HEK293 (cell line): ENCODE measurements around the gene ABHD8.

Source experiments
- CTCF ChIA-PET: fragments of 350-600 bp; formaldehyde crosslinking; extraction: SDS; loops from one replicate; lab custom pipeline; 2021; ENCODE audit warnings: antibody characterized with exemption; lab: Yijun Ruan, JAX
- POLR2A ChIA-PET: fragments of 300-600 bp; formaldehyde crosslinking; extraction: SDS; loops from one replicate; lab custom pipeline; 2020; ENCODE audit warnings: antibody characterized with exemption, inconsistent platforms; lab: Yijun Ruan, JAX
- H3K27ac ChIP-seq: fragments of 200-500 bp; sonication (Bioruptor generic); 2 replicates; pipeline ENCODE4 v1.5.1; 2014; ENCODE audit warnings: low read depth, low read length, control low read depth, inconsistent platforms; ENCODE audit errors: extremely low read depth
- H3K36me3 ChIP-seq, 2 experiments: fragments of 200-500 bp in 1 of 2; sonication (Bioruptor generic) in 1 of 2; 1 replicate in 1 of 2; 2 replicates in 1 of 2; pipeline ENCODE4 v1.5.1; 2014 to 2017; ENCODE audit warnings: inconsistent platforms in 2 of 2, low read length in 2 of 2; ENCODE audit not compliant: control insufficient read depth in 2 of 2, insufficient read depth in 1 of 2
- H3K4me1 ChIP-seq: fragments of 200-500 bp; sonication (Bioruptor generic); 2 replicates; pipeline ENCODE4 v1.5.1; 2014; ENCODE audit warnings: mild to moderate bottlenecking, low read length, inconsistent platforms; ENCODE audit not compliant: control insufficient read depth, insufficient read depth
- H3K4me3 ChIP-seq: 2 replicates; pipeline ENCODE4 v1.5.1; 2011; ENCODE audit warnings: low read depth, mild to moderate bottlenecking, control low read depth, low read length, moderate library complexity
- H3K9me3 ChIP-seq: fragments of 200-500 bp; sonication (Bioruptor generic); 2 replicates; pipeline ENCODE4 v1.5.1; 2014; ENCODE audit warnings: low read depth, low read length, inconsistent platforms; ENCODE audit not compliant: control insufficient read depth, insufficient read depth
- CTCF ChIP-seq: fragments of 450-650 bp; formaldehyde crosslinking; IDR thresholded peaks from 2 replicates; pipeline ENCODE4 v1.5.1; 2016; ENCODE audit warnings: missing biosample characterization, missing genetic modification characterization
- KLF16 ChIP-seq: fragments of 450-650 bp; formaldehyde crosslinking; IDR thresholded peaks from 2 replicates; pipeline ENCODE4 v1.5.1; 2017; ENCODE audit warnings: missing biosample characterization, missing genetic modification characterization
- PRDM6 ChIP-seq: fragments of 450-650 bp; formaldehyde crosslinking; IDR thresholded peaks from 2 replicates; pipeline ENCODE4 v1.5.1; 2017; ENCODE audit warnings: missing biosample characterization, missing genetic modification characterization
- ZBTB21 ChIP-seq: fragments of 450-650 bp; formaldehyde crosslinking; IDR thresholded peaks from 2 replicates; pipeline ENCODE4 v1.5.1; 2017; ENCODE audit warnings: missing biosample characterization, missing genetic modification characterization
- ZBTB49 ChIP-seq: fragments of 450-650 bp; formaldehyde crosslinking; IDR thresholded peaks from 2 replicates; pipeline ENCODE4 v1.5.1; 2016; ENCODE audit warnings: missing biosample characterization, missing genetic modification characterization, low read depth
- ZNF132 ChIP-seq: fragments of 450-650 bp; formaldehyde crosslinking; IDR thresholded peaks from 2 replicates; pipeline ENCODE4 v1.5.1; 2017; ENCODE audit warnings: missing biosample characterization, missing genetic modification characterization, borderline replicate concordance
- ZNF155 ChIP-seq: fragments of 450-650 bp; formaldehyde crosslinking; IDR thresholded peaks from 2 replicates; pipeline ENCODE4 v1.5.1; 2016; ENCODE audit warnings: missing biosample characterization, missing genetic modification characterization
- ZNF157 ChIP-seq: fragments of 450-650 bp; formaldehyde crosslinking; IDR thresholded peaks from 2 replicates; pipeline ENCODE4 v1.5.1; 2016; ENCODE audit warnings: missing biosample characterization, missing genetic modification characterization
- ZNF175 ChIP-seq: fragments of 450-650 bp; formaldehyde crosslinking; IDR thresholded peaks from 2 replicates; pipeline ENCODE4 v1.5.1; 2016; ENCODE audit warnings: missing biosample characterization, missing genetic modification characterization
- ZNF211 ChIP-seq: fragments of 450-650 bp; formaldehyde crosslinking; IDR thresholded peaks from 2 replicates; pipeline ENCODE4 v1.5.1; 2016; ENCODE audit warnings: low read depth, missing biosample characterization, missing genetic modification characterization
- ZNF266 ChIP-seq: fragments of 450-650 bp; formaldehyde crosslinking; IDR thresholded peaks from 2 replicates; pipeline ENCODE4 v1.5.1; 2016; ENCODE audit warnings: missing biosample characterization, missing genetic modification characterization, low read depth
- ZNF280D ChIP-seq: fragments of 450-650 bp; formaldehyde crosslinking; IDR thresholded peaks from 2 replicates; pipeline ENCODE4 v1.5.1; 2016; ENCODE audit warnings: missing biosample characterization, missing genetic modification characterization
- ZNF335 ChIP-seq: fragments of 450-650 bp; formaldehyde crosslinking; conservative IDR thresholded peaks from 2 replicates; pipeline ENCODE4 v1.5.1; 2016; ENCODE audit warnings: missing biosample characterization, missing genetic modification characterization
- ZNF37A ChIP-seq: fragments of 450-650 bp; IDR thresholded peaks from 2 replicates; pipeline ENCODE4 v1.5.1; 2018; ENCODE audit warnings: missing biosample characterization, missing genetic modification characterization
- ZNF404 ChIP-seq: fragments of 450-650 bp; formaldehyde crosslinking; IDR thresholded peaks from 2 replicates; pipeline ENCODE4 v1.5.1; 2017; ENCODE audit warnings: missing biosample characterization, missing genetic modification characterization
- ZNF514 ChIP-seq: fragments of 450-650 bp; formaldehyde crosslinking; IDR thresholded peaks from 2 replicates; pipeline ENCODE4 v1.5.1; 2016; ENCODE audit warnings: missing biosample characterization, missing genetic modification characterization
- ZNF600 ChIP-seq: fragments of 450-650 bp; formaldehyde crosslinking; IDR thresholded peaks from 2 replicates; pipeline ENCODE4 v1.5.1; 2016; ENCODE audit warnings: missing biosample characterization, missing genetic modification characterization
- ZNF621 ChIP-seq: fragments of 450-650 bp; formaldehyde crosslinking; IDR thresholded peaks from 2 replicates; pipeline ENCODE4 v1.5.1; 2017; ENCODE audit warnings: missing biosample characterization, missing genetic modification characterization
- ZNF768 ChIP-seq: fragments of 450-650 bp; formaldehyde crosslinking; IDR thresholded peaks from 2 replicates; pipeline ENCODE4 v1.5.1; 2018; ENCODE audit warnings: missing biosample characterization, mild to moderate bottlenecking, missing genetic modification characterization
- ZSCAN16 ChIP-seq: fragments of 450-650 bp; formaldehyde crosslinking; IDR thresholded peaks from 2 replicates; pipeline ENCODE4 v1.5.1; 2016; ENCODE audit warnings: missing biosample characterization, missing genetic modification characterization
- ZSCAN23 ChIP-seq: fragments of 450-650 bp; formaldehyde crosslinking; IDR thresholded peaks from 2 replicates; pipeline ENCODE4 v1.5.1; 2016; ENCODE audit warnings: missing biosample characterization, missing genetic modification characterization

Gene ABHD8

GRCh38 chr19:17326595-17326966, 23.4 kb upstream of the ABHD8 start:
- H3K36me3 ChIP-seq = peaks cover 0 to 20% of the 10 kb centered on the region in 2 experiments; a peak in 2 of 3 replicates
- H3K27ac ChIP-seq = no peak overlapping the region
- ChIA-PET POLR2A (no interaction called here), CTCF (interaction anchor here (0.8 kb wide), 1 partner anchor 60 kb away, joined by 3 read pairs; no protein-coding TSS in a partner anchor)
- TF ChIP-seq ZSCAN16 (tag by site-specific recombination) (no peak), ZNF155 (no peak), ZNF37A (tag by site-specific recombination) (no peak), ZNF404 (tag by site-specific recombination) (no peak), ZNF157 (no peak), KLF16 (tag by site-specific recombination) (no peak), CTCF (tag by site-specific recombination) (no peak), ZNF132 (no peak), ZNF266 (no peak), ZNF514 (tag by site-specific recombination) (no peak), ZNF335 (tag by site-specific recombination) (no peak), ZBTB49 (tag by site-specific recombination) (no peak), ZNF175 (tag by site-specific recombination) (no peak), ZBTB21 (tag by site-specific recombination) (no peak)
- no peaks in the 10 kb centered on the region for H3K9me3 ChIP-seq
- no peak overlapping the region for H3K4me3 ChIP-seq
- no peaks in the 10 kb centered on the region for H3K4me1 ChIP-seq

GRCh38 chr19:17325881-17326594, 22.8 kb upstream of the ABHD8 start:
- no peak for TF ChIP-seq ZNF621 (tag by site-specific recombination)
- TF ChIP-seq ZNF280D (tag by site-specific recombination) = no peak
- TF ChIP-seq PRDM6 (tag by site-specific recombination) = no peak
- no peak for TF ChIP-seq ZNF600
- TF ChIP-seq ZSCAN23 (tag by site-specific recombination) = no peak
- TF ChIP-seq ZNF211 (tag by site-specific recombination) = no peak
- TF ChIP-seq ZNF768 (tag by site-specific recombination) = no peak
- TF ChIP-seq, all 188 proteins: peak for 0
- peaks cover 0 to 23% of the 10 kb centered on the region in 2 experiments; a peak in 1 of 3 replicates for H3K36me3 ChIP-seq
- ChIA-PET POLR2A (interaction anchor here (2.2 kb wide), 1 partner anchor 16 kb away, joined by 12 read pairs; the partner anchor contains the start of gene DDA1), CTCF (interaction anchor here (0.7 to 0.8 kb wide), 2 partner anchors 21 to 61 kb away, joined by 3 read pairs; no protein-coding TSS in a partner anchor)
- H3K27ac ChIP-seq = no peak overlapping the region
- H3K9me3 ChIP-seq = no peaks in the 10 kb centered on the region
- no peak overlapping the region for H3K4me3 ChIP-seq
- H3K4me1 ChIP-seq = no peaks in the 10 kb centered on the region
